HEK293 (cell line): Measurements from ENCODE around the gene ESPNL.

ENCODE experiments used
- CTCF ChIA-PET: fragments of 350-600 bp; formaldehyde crosslinking; extraction: SDS; loops from one replicate; lab custom pipeline; 2021; ENCODE audit warnings: antibody characterized with exemption; lab: Yijun Ruan, JAX
- POLR2A ChIA-PET: fragments of 300-600 bp; formaldehyde crosslinking; extraction: SDS; loops from one replicate; lab custom pipeline; 2020; ENCODE audit warnings: antibody characterized with exemption, inconsistent platforms; lab: Yijun Ruan, JAX
- H3K27ac ChIP-seq: fragments of 200-500 bp; sonication (Bioruptor generic); 2 replicates; pipeline ENCODE4 v1.5.1; 2014; ENCODE audit warnings: low read depth, low read length, control low read depth, inconsistent platforms; ENCODE audit errors: extremely low read depth
- H3K36me3 ChIP-seq, 2 experiments: fragments of 200-500 bp in 1 of 2; sonication (Bioruptor generic) in 1 of 2; 1 replicate in 1 of 2; 2 replicates in 1 of 2; pipeline ENCODE4 v1.5.1; 2014 to 2017; ENCODE audit warnings: inconsistent platforms in 2 of 2, low read length in 2 of 2; ENCODE audit not compliant: control insufficient read depth in 2 of 2, insufficient read depth in 1 of 2
- H3K4me1 ChIP-seq: fragments of 200-500 bp; sonication (Bioruptor generic); 2 replicates; pipeline ENCODE4 v1.5.1; 2014; ENCODE audit warnings: mild to moderate bottlenecking, low read length, inconsistent platforms; ENCODE audit not compliant: control insufficient read depth, insufficient read depth
- H3K4me3 ChIP-seq: 2 replicates; pipeline ENCODE4 v1.5.1; 2011; ENCODE audit warnings: low read depth, mild to moderate bottlenecking, control low read depth, low read length, moderate library complexity
- H3K9me3 ChIP-seq: fragments of 200-500 bp; sonication (Bioruptor generic); 2 replicates; pipeline ENCODE4 v1.5.1; 2014; ENCODE audit warnings: low read depth, low read length, inconsistent platforms; ENCODE audit not compliant: control insufficient read depth, insufficient read depth
- INSM2 ChIP-seq: fragments of 450-650 bp; formaldehyde crosslinking; IDR thresholded peaks from 2 replicates; pipeline ENCODE4 v1.5.1; 2016; ENCODE audit warnings: missing biosample characterization, missing genetic modification characterization
- OSR2 ChIP-seq: fragments of 450-650 bp; formaldehyde crosslinking; IDR thresholded peaks from 2 replicates; pipeline ENCODE4 v1.5.1; 2016; ENCODE audit warnings: missing biosample characterization, missing genetic modification characterization
- OVOL3 ChIP-seq: fragments of 450-650 bp; formaldehyde crosslinking; IDR thresholded peaks from 2 replicates; pipeline ENCODE4 v1.5.1; 2016; ENCODE audit warnings: missing biosample characterization, missing genetic modification characterization
- TRIM28 ChIP-seq: IDR thresholded peaks from 2 replicates; pipeline ENCODE4 v1.6.1; 2011; ENCODE audit warnings: low read length, control low read depth, borderline replicate concordance
- ZBTB20 ChIP-seq: fragments of 450-650 bp; formaldehyde crosslinking; IDR thresholded peaks from 2 replicates; pipeline ENCODE4 v1.5.1; 2016; ENCODE audit warnings: missing biosample characterization, missing genetic modification characterization
- ZBTB21 ChIP-seq: fragments of 450-650 bp; formaldehyde crosslinking; IDR thresholded peaks from 2 replicates; pipeline ENCODE4 v1.5.1; 2017; ENCODE audit warnings: missing biosample characterization, missing genetic modification characterization
- ZBTB6 ChIP-seq: fragments of 450-650 bp; formaldehyde crosslinking; IDR thresholded peaks from 2 replicates; pipeline ENCODE4 v1.5.1; 2017; ENCODE audit warnings: missing biosample characterization, missing genetic modification characterization
- ZNF157 ChIP-seq: fragments of 450-650 bp; formaldehyde crosslinking; IDR thresholded peaks from 2 replicates; pipeline ENCODE4 v1.5.1; 2016; ENCODE audit warnings: missing biosample characterization, missing genetic modification characterization
- ZNF19 ChIP-seq: fragments of 450-650 bp; formaldehyde crosslinking; IDR thresholded peaks from 2 replicates; pipeline ENCODE4; 2016; ENCODE audit warnings: missing biosample characterization, missing genetic modification characterization, low read depth
- ZNF214 ChIP-seq: fragments of 450-650 bp; formaldehyde crosslinking; IDR thresholded peaks from 2 replicates; pipeline ENCODE4 v1.5.1; 2017; ENCODE audit warnings: missing biosample characterization, mild to moderate bottlenecking, missing genetic modification characterization, borderline replicate concordance
- ZNF221 ChIP-seq: fragments of 450-650 bp; formaldehyde crosslinking; IDR thresholded peaks from 2 replicates; pipeline ENCODE4 v1.5.1; 2017; ENCODE audit warnings: missing biosample characterization, missing genetic modification characterization, borderline replicate concordance
- ZNF24 ChIP-seq: fragments of 450-650 bp; formaldehyde crosslinking; IDR thresholded peaks from 2 replicates; pipeline ENCODE4 v1.5.1; 2016; ENCODE audit warnings: missing biosample characterization, missing genetic modification characterization
- ZNF362 ChIP-seq: fragments of 450-650 bp; formaldehyde crosslinking; IDR thresholded peaks from 2 replicates; pipeline ENCODE4 v1.5.1; 2016; ENCODE audit warnings: missing biosample characterization, missing genetic modification characterization
- ZNF398 ChIP-seq: fragments of 450-650 bp; formaldehyde crosslinking; IDR thresholded peaks from 2 replicates; pipeline ENCODE4 v1.5.1; 2017; ENCODE audit warnings: missing biosample characterization, missing genetic modification characterization
- ZNF416 ChIP-seq: fragments of 450-650 bp; formaldehyde crosslinking; IDR thresholded peaks from 2 replicates; pipeline ENCODE4 v1.5.1; 2016; ENCODE audit warnings: missing biosample characterization, missing genetic modification characterization
- ZNF48 ChIP-seq: fragments of 450-650 bp; formaldehyde crosslinking; IDR thresholded peaks from 2 replicates; pipeline ENCODE4 v1.5.1; 2016; ENCODE audit warnings: missing biosample characterization, missing genetic modification characterization
- ZNF571 ChIP-seq: fragments of 450-650 bp; formaldehyde crosslinking; IDR thresholded peaks from 2 replicates; pipeline ENCODE4 v1.5.0; 2017; ENCODE audit warnings: missing biosample characterization, missing genetic modification characterization
- ZNF585B ChIP-seq: fragments of 450-650 bp; formaldehyde crosslinking; IDR thresholded peaks from 2 replicates; pipeline ENCODE4 v1.5.1; 2016; ENCODE audit warnings: missing biosample characterization, missing genetic modification characterization
- ZNF623 ChIP-seq: fragments of 450-650 bp; formaldehyde crosslinking; IDR thresholded peaks from 2 replicates; pipeline ENCODE4 v1.5.1; 2016; ENCODE audit warnings: missing biosample characterization, missing genetic modification characterization
- ZNF645 ChIP-seq: fragments of 450-650 bp; formaldehyde crosslinking; IDR thresholded peaks from 2 replicates; pipeline ENCODE4; 2016; ENCODE audit warnings: missing biosample characterization, missing genetic modification characterization
- ZNF660 ChIP-seq: fragments of 450-650 bp; IDR thresholded peaks from 2 replicates; pipeline ENCODE4 v1.5.1; 2018; ENCODE audit warnings: missing biosample characterization, mild to moderate bottlenecking, missing genetic modification characterization
- ZNF791 ChIP-seq: fragments of 450-650 bp; formaldehyde crosslinking; IDR thresholded peaks from 2 replicates; pipeline ENCODE4 v1.5.1; 2016; ENCODE audit warnings: missing biosample characterization, missing genetic modification characterization
- TF ChIP-seq, protein P1 (sequence below): fragments of 450-650 bp; formaldehyde crosslinking; IDR thresholded peaks from 2 replicates; pipeline ENCODE4 v1.5.1; 2016; ENCODE audit warnings: missing biosample characterization, missing genetic modification characterization
- TF ChIP-seq, protein P2 (sequence below): fragments of 450-650 bp; formaldehyde crosslinking; IDR thresholded peaks from 2 replicates; pipeline ENCODE4 v1.5.1; 2016; ENCODE audit warnings: missing biosample characterization, missing genetic modification characterization

The ESPNL gene

GRCh38 chr2:238065071-238065846 is 34.9 kb upstream of the ESPNL start (continued):
- TF ChIP-seq ZNF214 (tag by site-specific recombination) (no peak), OSR2 (tag by site-specific recombination) (no peak), ZNF48 (tag by site-specific recombination) (no peak), OVOL3 (tag by site-specific recombination) (no peak), ZNF623 (no peak), ZNF157 (tag by site-specific recombination) (no peak), ZNF660 (no peak), ZNF19 (tag by site-specific recombination) (no peak), ZNF571 (no peak), ZBTB20 (tag by site-specific recombination) (no peak)

DNA sequence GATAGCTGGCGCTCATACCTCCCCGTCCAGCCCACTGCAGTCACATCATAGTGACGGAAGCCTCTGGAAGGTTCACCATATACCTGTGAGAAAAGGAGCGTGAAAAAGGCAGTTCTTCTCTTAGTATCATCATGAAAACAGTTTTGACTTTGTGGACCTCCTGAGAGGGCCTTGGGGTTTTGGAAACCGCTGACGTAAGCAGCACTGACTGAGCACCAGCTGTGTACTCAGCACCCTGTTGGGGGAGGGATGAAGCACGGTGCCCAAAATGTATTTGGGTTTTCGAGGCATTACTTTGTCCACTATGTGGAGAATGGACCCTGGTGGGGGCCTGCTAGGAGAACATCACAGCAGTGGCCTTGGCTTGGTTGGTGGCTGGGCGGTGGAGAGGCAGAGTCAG is 33.9 kb upstream of the ESPNL start:
- H3K36me3 ChIP-seq = peaks cover 32 to 73% of the 10 kb centered on the region in 2 experiments
- H3K4me3 ChIP-seq = no peak overlapping the region
- H3K4me1 ChIP-seq = no peaks in the 10 kb centered on the region
- CTCF ChIA-PET = interaction anchor here (0.6 kb wide), 1 partner anchor 90 kb away, joined by 3 read pairs; no protein-coding TSS in a partner anchor
- H3K9me3 ChIP-seq = no peaks in the 10 kb centered on the region
- H3K27ac ChIP-seq = no peak overlapping the region
- POLR2A ChIA-PET = no interaction called here
- TF ChIP-seq ZNF221 (tag by site-specific recombination) (no peak), ZNF645 (tag by site-specific recombination) (no peak), INSM2 (tag by site-specific recombination) (no peak), ZBTB21 (tag by site-specific recombination) (no peak), ZNF416 (no peak), ZNF398 (no peak), ZNF24 (tag by site-specific recombination) (no peak), ZBTB6 (tag by site-specific recombination) (no peak), ZNF791 (no peak), ZNF585B (no peak), TRIM28 (no peak), ZNF362 (no peak)
- TF ChIP-seq, protein P1, sequence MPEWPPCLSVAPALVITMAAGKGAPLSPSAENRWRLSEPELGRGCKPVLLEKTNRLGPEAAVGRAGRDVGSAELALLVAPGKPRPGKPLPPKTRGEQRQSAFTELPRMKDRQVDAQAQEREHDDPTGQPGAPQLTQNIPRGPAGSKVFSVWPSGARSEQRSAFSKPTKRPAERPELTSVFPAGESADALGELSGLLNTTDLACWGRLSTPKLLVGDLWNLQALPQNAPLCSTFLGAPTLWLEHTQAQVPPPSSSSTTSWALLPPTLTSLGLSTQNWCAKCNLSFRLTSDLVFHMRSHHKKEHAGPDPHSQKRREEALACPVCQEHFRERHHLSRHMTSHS (tag by site-specific recombination) = no peak
- TF ChIP-seq, protein P2, sequence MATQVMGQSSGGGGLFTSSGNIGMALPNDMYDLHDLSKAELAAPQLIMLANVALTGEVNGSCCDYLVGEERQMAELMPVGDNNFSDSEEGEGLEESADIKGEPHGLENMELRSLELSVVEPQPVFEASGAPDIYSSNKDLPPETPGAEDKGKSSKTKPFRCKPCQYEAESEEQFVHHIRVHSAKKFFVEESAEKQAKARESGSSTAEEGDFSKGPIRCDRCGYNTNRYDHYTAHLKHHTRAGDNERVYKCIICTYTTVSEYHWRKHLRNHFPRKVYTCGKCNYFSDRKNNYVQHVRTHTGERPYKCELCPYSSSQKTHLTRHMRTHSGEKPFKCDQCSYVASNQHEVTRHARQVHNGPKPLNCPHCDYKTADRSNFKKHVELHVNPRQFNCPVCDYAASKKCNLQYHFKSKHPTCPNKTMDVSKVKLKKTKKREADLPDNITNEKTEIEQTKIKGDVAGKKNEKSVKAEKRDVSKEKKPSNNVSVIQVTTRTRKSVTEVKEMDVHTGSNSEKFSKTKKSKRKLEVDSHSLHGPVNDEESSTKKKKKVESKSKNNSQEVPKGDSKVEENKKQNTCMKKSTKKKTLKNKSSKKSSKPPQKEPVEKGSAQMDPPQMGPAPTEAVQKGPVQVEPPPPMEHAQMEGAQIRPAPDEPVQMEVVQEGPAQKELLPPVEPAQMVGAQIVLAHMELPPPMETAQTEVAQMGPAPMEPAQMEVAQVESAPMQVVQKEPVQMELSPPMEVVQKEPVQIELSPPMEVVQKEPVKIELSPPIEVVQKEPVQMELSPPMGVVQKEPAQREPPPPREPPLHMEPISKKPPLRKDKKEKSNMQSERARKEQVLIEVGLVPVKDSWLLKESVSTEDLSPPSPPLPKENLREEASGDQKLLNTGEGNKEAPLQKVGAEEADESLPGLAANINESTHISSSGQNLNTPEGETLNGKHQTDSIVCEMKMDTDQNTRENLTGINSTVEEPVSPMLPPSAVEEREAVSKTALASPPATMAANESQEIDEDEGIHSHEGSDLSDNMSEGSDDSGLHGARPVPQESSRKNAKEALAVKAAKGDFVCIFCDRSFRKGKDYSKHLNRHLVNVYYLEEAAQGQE (tag by site-specific recombination) = no peak
